ENCODE results near the gene CARM1.
A peak's percentile ranks its signal among the peaks of the same experiment; 100 is the strongest.
"Not testable (repeated sequence)": the region's sequence is repeated elsewhere in the genome, so short reads cannot be mapped to it uniquely, and the experiment has no call there.

The CARM1 gene

DNA sequence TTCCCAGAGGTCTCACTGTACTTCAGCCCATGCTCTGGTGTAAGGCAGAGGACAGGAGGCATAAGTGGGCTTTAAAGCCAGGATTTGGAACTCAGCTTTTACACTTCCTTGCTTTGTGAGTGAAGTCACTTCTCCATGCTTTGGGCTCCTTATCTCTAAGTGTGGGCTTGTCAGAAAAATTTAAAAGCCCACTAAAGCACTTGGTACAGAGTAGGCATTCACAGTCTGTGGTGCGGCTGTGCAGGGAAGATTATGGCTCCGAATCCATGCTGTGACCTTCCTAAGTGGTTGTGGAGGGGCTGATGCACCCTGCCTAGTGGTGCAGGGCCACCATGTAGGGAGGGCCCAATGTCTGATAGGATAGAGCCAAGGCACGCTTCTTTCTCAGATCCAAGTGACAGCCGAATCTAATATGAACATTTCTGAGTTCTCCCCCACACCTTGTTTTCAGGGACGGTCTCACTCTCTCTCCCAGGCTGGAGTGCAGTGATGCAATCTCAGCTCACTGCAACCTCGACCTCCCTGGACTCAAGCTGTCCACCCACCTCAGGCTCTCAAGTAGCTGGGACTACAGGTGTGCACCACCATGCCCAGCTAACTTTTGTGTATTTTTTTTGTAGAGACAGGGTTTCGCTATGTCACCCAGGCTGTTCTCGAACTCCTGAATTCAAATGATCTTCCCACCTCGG, 64.2 kb downstream of the CARM1 start:
- Mint-ChIP-seq H3K4me3 (no peak overlapping the region), H3K4me1 (peaks cover 4% of the 10 kb centered on the region), H3K27ac (no peak overlapping the region), H3K27me3 (no peaks in the 10 kb centered on the region), H3K9me3 (no peaks in the 10 kb centered on the region), H3K36me3 (peaks cover 2% of the 10 kb centered on the region)
- DNase-seq (ENCODE audit: low spot score in 2 of 2) = no peak
- no peak for ATAC-seq (ENCODE audit: low read depth)

- no peaks in the 10 kb centered on the region for H3K27me3 Mint-ChIP-seq
- ATAC-seq (ENCODE audit: low read depth) = peak; percentile 62
- H3K9me3 Mint-ChIP-seq = no peaks in the 10 kb centered on the region
- peaks cover 2% of the 10 kb centered on the region for H3K36me3 Mint-ChIP-seq
- DNase-seq (ENCODE audit: low spot score in 2 of 2) = peak; percentile 30 to 51
- H3K4me3 Mint-ChIP-seq = no peak overlapping the region
- peaks cover 4% of the 10 kb centered on the region for H3K4me1 Mint-ChIP-seq
- no peak overlapping the region for H3K27ac Mint-ChIP-seq
Measured at GRCh38 chr19:10936661-10937084, 65.3 kb downstream of the CARM1 start.

DNA sequence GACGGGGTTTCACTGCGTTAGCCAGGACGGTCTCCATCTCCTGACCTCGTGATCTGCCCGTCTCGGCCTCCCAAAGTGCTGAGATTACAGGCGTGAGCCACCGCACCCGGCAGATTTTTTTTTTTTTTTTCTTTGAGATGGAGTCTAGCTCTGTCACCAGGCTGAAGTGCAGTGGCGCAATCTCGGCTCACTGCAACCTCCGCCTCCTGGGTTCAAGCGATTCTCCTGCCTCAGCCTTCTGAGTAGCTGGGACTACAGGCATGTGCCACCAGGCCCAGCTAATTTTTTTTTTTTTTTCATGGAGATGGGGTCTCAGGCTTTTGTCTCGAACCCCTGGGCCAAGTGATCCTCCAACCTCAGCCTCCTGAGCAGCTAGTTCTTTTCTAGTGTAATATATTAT, 70.3 kb downstream of the CARM1 start:
- not testable (repeated sequence) for ATAC-seq (ENCODE audit: low read depth); H3K9me3 Mint-ChIP-seq; H3K27ac Mint-ChIP-seq; H3K4me1 Mint-ChIP-seq; H3K4me3 Mint-ChIP-seq; DNase-seq (ENCODE audit: low spot score in 2 of 2); H3K36me3 Mint-ChIP-seq; H3K27me3 Mint-ChIP-seq

DNA sequence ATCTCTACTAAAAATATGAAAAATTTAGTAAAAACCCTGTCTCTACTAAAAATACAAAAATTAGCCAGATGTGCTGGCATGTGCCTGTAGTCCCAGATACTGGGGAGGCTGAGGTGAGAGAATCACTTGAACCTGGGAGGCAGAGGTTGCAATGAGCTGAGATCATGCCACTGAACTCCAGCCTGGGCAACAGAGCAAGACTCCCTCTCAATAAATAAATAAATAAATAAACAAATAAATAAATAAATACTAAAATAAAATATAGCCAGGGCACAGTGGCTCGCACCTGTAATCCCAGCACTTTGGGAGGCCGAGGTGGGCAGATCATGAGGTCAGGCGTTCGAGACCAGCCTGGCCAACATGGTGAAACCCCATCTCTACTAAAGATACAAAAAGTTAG, 72.1 kb downstream of the CARM1 start:
- not testable (repeated sequence) for H3K9me3 Mint-ChIP-seq; H3K27ac Mint-ChIP-seq; H3K36me3 Mint-ChIP-seq; ATAC-seq (ENCODE audit: low read depth); H3K4me1 Mint-ChIP-seq; DNase-seq (ENCODE audit: low spot score in 2 of 2); H3K4me3 Mint-ChIP-seq; H3K27me3 Mint-ChIP-seq

- Mint-ChIP-seq H3K9me3 (no peaks in the 10 kb centered on the region), H3K4me1 (peaks cover 3% of the 10 kb centered on the region), H3K36me3 (no peaks in the 10 kb centered on the region), H3K27me3 (no peaks in the 10 kb centered on the region), H3K4me3 (no peak overlapping the region), H3K27ac (no peak overlapping the region)
- ATAC-seq (ENCODE audit: low read depth) (no peak), DNase-seq (ENCODE audit: low spot score in 2 of 2) (no peak)
Measured at GRCh38 chr19:10945264-10945663, 73.9 kb downstream of the CARM1 start.

DNA sequence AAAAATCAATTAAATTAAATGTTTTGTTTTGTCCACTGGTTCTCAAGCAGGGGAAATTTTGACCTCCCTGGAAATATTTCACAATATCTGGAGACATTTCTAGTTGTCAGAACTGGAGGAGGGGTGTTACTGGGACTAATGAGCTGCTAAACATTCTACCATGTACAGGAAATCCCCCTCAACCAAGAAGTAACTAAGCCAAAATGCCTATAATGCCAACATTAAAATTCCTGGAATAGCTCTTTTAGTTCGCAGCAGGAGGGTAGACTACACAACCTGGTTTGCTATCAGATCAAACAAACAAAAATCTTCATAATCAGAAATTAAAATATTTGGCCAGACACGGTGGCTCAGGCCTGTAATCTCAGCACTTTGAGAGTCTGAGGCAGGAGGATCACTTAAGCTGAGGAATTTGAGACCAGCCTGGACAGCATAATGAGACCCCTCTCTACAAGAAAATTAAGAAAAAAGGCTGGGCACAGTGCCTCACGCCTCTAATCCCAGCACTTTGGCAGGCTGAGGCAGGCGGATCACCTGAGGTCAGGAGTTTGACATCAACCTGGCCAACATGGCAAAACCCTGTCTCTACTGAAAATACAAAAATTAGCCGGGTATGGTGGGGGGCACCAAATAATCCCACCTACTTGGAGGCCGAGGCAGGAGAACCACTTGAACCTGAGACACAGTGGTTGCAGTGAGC, 75.8 kb downstream of the CARM1 start:
- DNase-seq (ENCODE audit: low spot score in 2 of 2) = no peak
- Mint-ChIP-seq H3K4me3 (no peak overlapping the region), H3K36me3 (no peaks in the 10 kb centered on the region), H3K27me3 (no peaks in the 10 kb centered on the region), H3K4me1 (peaks cover under 1% of the 10 kb centered on the region), H3K27ac (no peak overlapping the region), H3K9me3 (no peaks in the 10 kb centered on the region)
- ATAC-seq (ENCODE audit: low read depth) = no peak

DNA sequence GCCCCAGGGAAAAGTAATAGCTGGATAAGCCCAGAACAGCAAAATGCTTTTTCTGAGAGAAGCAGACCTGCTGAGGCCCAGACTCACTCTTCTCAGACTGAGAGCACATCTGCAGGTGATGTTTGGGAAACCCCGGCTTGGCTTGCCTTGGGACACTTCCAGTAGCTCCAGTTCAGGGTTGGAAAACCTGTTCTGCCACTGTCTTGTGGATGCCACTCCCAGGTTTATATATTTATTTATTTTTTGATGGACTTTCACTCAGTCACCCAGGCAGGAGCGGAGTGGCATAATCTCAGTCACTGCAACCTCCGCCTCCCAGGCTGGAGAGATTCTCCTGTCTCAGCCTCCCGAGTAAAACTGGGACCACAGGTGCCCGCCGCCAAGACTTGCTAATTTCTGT, 81.5 kb downstream of the CARM1 start:
- Mint-ChIP-seq H3K9me3 (no peaks in the 10 kb centered on the region), H3K27ac (no peak overlapping the region), H3K4me1 (no peaks in the 10 kb centered on the region), H3K36me3 (no peaks in the 10 kb centered on the region), H3K4me3 (no peak overlapping the region), H3K27me3 (no peaks in the 10 kb centered on the region)
- no peak for ATAC-seq (ENCODE audit: low read depth)
- DNase-seq (ENCODE audit: low spot score in 2 of 2) = no peak

DNA sequence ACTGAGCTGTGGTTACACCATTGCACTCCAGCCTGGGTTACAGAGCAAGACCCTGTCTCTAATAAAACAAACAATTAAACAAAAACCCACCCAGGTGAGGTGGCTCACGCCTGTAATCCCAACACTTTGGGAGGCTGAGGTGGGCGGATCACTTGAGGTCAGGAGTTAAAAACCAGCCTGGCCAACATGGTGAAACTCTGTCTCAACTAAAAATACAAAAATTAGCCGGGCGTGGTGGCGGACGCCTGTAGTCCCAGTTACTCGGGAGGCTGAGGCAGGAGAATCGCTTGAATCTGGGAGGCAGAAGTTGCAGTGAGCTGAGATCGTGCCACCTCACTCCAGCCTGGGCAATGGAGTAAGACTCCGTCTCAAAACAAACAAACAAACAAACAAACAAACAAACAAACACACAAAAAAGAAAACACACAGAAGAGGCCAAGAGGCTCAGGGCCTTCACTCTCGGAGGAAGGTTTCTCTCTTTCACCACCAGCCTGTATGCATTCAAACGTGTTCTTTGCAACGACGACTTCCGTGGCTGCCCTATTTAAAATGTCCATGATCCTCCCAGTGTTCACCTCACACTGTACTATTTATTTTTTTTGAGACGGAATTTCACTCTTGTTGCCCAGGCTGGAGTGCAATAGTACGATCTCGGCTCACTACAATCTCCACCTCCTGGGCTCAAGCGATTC, 88.1 kb downstream of the CARM1 start:
- DNase-seq (ENCODE audit: low spot score in 2 of 2); H3K27me3 Mint-ChIP-seq; H3K9me3 Mint-ChIP-seq; H3K36me3 Mint-ChIP-seq; ATAC-seq (ENCODE audit: low read depth); H3K27ac Mint-ChIP-seq: not testable (repeated sequence)
- Mint-ChIP-seq H3K4me3 (peak overlapping the region; percentile 92), H3K4me1 (peaks cover 21% of the 10 kb centered on the region)

- H3K9me3 Mint-ChIP-seq = no peaks in the 10 kb centered on the region
- DNase-seq (ENCODE audit: low spot score in 2 of 2) (peak; percentile 97 to 99), ATAC-seq (ENCODE audit: low read depth) (peak; percentile 79)
- peaks cover 23% of the 10 kb centered on the region for H3K4me1 Mint-ChIP-seq
- peak within 1 kb of the TSS; percentile 92 for H3K4me3 Mint-ChIP-seq
- no peaks in the 10 kb centered on the region for H3K36me3 Mint-ChIP-seq
- peak within 1 kb of the TSS; percentile 94 for H3K27ac Mint-ChIP-seq
- H3K27me3 Mint-ChIP-seq = no peaks in the 10 kb centered on the region
Measured at GRCh38 chr19:10960314-10961072, 89.1 kb downstream of the CARM1 start, which contains the start of gene SMARCA4. Gene SMARCA4 (plus strand): TSS chr19:10961030. CDS start chr19:10984152, 23,122 bp downstream.

DNA sequence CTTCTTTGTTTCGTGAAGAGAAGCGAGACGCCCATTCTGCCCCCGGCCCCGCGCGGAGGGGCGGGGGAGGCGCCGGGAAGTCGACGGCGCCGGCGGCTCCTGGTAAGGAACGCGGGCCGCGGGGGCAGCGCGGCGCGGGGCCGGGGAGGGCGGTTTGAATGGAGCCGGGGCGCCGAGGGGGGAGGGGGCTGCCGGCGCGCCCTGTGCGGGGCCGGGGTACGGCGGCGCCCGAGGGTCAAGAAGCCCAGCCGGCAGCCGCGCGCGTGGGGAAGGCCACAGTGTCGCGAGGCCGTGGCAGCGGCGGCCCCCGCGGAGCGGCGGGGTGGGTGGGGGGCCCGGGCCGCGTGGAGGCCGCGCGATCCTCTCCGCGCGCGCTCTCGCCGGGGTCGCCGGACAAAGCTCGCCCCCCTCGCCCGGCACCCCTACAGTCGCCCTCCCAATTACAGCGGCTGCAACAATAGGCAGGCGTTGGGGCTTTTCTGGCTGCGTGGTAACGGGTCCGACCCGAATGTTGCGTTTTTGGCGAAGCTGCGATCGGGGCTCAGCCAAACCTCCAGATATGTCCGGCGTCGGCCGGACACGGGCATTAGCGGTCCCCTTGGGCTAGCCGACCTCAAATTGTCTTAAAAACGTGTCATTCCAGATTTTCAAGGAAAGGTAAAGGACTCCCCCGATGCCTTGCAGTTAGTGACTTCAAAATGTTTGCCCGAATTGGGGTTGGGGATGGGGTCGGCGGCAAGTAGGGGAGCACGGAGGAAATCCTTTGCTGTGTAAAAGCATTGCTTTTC, 89.9 kb downstream of the CARM1 start:
- no peaks in the 10 kb centered on the region for H3K36me3 Mint-ChIP-seq
- DNase-seq (ENCODE audit: low spot score in 2 of 2) (no peak), ATAC-seq (ENCODE audit: low read depth) (peak; percentile 20)
- peaks cover 26% of the 10 kb centered on the region for H3K4me1 Mint-ChIP-seq
- peak overlapping the region; percentile 18 for H3K27ac Mint-ChIP-seq
- peak overlapping the region; percentile 92 for H3K4me3 Mint-ChIP-seq
- H3K27me3 Mint-ChIP-seq = no peaks in the 10 kb centered on the region
- H3K9me3 Mint-ChIP-seq = no peaks in the 10 kb centered on the region

DNA sequence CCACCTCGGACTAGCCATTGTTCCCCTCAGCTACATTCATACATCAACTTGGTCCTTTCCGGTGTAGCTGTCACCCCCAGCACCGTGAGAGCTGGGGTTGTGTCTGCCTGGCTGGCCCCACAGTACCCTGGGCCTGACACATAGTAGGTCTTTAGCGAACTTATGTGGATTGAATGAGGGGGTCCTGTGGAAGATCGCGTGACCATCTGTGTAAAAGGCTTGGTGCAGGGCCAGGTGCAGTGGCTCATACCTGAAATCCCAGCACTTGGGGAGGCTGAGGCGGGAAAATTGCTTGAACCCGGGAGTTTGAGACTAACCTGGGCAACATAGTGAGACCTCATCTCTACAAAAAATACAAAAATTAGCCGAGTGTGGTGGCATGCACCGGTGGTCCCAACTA, 91.5 kb downstream of the CARM1 start:
- ATAC-seq (ENCODE audit: low read depth) (no peak), DNase-seq (ENCODE audit: low spot score in 2 of 2) (no peak)
- Mint-ChIP-seq H3K4me1 (peaks cover 28% of the 10 kb centered on the region), H3K27me3 (no peaks in the 10 kb centered on the region), H3K4me3 (peak overlapping the region; percentile 85), H3K9me3 (no peaks in the 10 kb centered on the region), H3K36me3 (no peaks in the 10 kb centered on the region), H3K27ac (no peak overlapping the region)

GRCh38 chr19:10963865-10964264, 92.5 kb downstream of the CARM1 start:
- DNase-seq (ENCODE audit: low spot score in 2 of 2) = no peak
- no peaks in the 10 kb centered on the region for H3K36me3 Mint-ChIP-seq
- H3K27me3 Mint-ChIP-seq = no peaks in the 10 kb centered on the region
- no peak overlapping the region for H3K4me3 Mint-ChIP-seq
- ATAC-seq (ENCODE audit: low read depth) = no peak
- H3K9me3 Mint-ChIP-seq = no peaks in the 10 kb centered on the region
- H3K27ac Mint-ChIP-seq = peak overlapping the region; percentile 24
- H3K4me1 Mint-ChIP-seq = peaks cover 37% of the 10 kb centered on the region

GRCh38 chr19:10964903-10965302, 93.5 kb downstream of the CARM1 start:
- DNase-seq (ENCODE audit: low spot score in 2 of 2) (no peak), ATAC-seq (ENCODE audit: low read depth) (no peak)
- Mint-ChIP-seq H3K36me3 (peaks cover 2% of the 10 kb centered on the region), H3K9me3 (no peaks in the 10 kb centered on the region), H3K27me3 (no peaks in the 10 kb centered on the region), H3K27ac (no peak overlapping the region), H3K4me3 (no peak overlapping the region), H3K4me1 (peaks cover 42% of the 10 kb centered on the region)

Data from memory B cell (primary cell).